CD4-positive, alpha-beta memory T cell (primary cell): ENCODE data around the gene DUXA. TPM values are rescaled to one million over a fixed set of nuclear protein-coding genes. Genes with fewer than 3 reads are reported as not detected.

Source experiments
- CTCF ChIA-PET: fragments of 350-600 bp; sonication (Branson Sonifier 250); formaldehyde crosslinking; loops from one replicate; lab custom pipeline; 2021; ENCODE audit warnings: inconsistent platforms; ENCODE audit not compliant: partially characterized antibody; lab: Charles Lee
- POLR2A ChIA-PET: fragments of 350-600 bp; sonication (Branson Sonifier 250); formaldehyde crosslinking; loops from one replicate; lab custom pipeline; 2021; ENCODE audit not compliant: partially characterized antibody; lab: Charles Lee
- DNase-seq, 5 donors: peaks; one replicate each; pipeline versions ENCODE4 v3.0.0 to v3.0.0-alpha.2; 2020 to 2022; ENCODE audit warnings: mixed read lengths in 1 of 5
- H3K27ac ChIP-seq: one replicate; pipeline ENCODE4 v1.7.0; 2013; ENCODE audit warnings: low read depth, low read length
- H3K27me3 ChIP-seq: 2 replicates; pipeline ENCODE4 v1.7.0; 2013; ENCODE audit warnings: mild to moderate bottlenecking, low read length, moderate library complexity; ENCODE audit not compliant: insufficient read depth
- H3K36me3 ChIP-seq: 2 replicates; pipeline ENCODE4 v1.7.0; 2013; ENCODE audit warnings: mild to moderate bottlenecking, low read length, moderate library complexity; ENCODE audit not compliant: insufficient read depth
- H3K4me1 ChIP-seq: 2 replicates; pipeline ENCODE4 v1.7.0; 2013; ENCODE audit warnings: mild to moderate bottlenecking, low read length, moderate library complexity; ENCODE audit not compliant: insufficient read depth
- H3K4me3 ChIP-seq, 2 donors: one replicate each; pipeline ENCODE4 v1.7.0; 2013; ENCODE audit warnings: low read length in 2 of 2, mild to moderate bottlenecking in 1 of 2
- H3K9me3 ChIP-seq, 2 donors: one replicate each; pipeline ENCODE4 v1.7.0; 2013; ENCODE audit warnings: low read length in 2 of 2, control low read depth in 1 of 2; ENCODE audit not compliant: control insufficient read depth in 1 of 2
- H3K27ac Mint-ChIP-seq, 7 donors: one replicate each; pipeline ENCODE4 v1.8.0; 2020 to 2021; ENCODE audit warnings: mixed read lengths in 7 of 7, mild to moderate bottlenecking in 6 of 7, inconsistent platforms in 3 of 7, moderate library complexity in 3 of 7
- H3K27me3 Mint-ChIP-seq, 2 donors: one replicate each; pipeline ENCODE4 v1.8.0; 2020 to 2021; ENCODE audit warnings: mixed read lengths in 2 of 2
- H3K36me3 Mint-ChIP-seq, 2 donors: one replicate each; pipeline ENCODE4 v1.8.0; 2020 to 2021; ENCODE audit warnings: mixed read lengths in 2 of 2, inconsistent platforms in 1 of 2, mild to moderate bottlenecking in 1 of 2
- H3K4me1 Mint-ChIP-seq, 4 donors: one replicate each; pipeline ENCODE4 v1.8.0; 2020 to 2021; ENCODE audit warnings: mixed read lengths in 4 of 4, mild to moderate bottlenecking in 1 of 4
- H3K4me3 Mint-ChIP-seq, 8 donors: one replicate each; pipeline ENCODE4 v1.8.0; 2020 to 2021; ENCODE audit warnings: mixed read lengths in 8 of 8, mild to moderate bottlenecking in 7 of 8, moderate library complexity in 6 of 8, inconsistent platforms in 3 of 8
- H3K9me3 Mint-ChIP-seq, 8 donors: one replicate each; pipeline ENCODE4 v1.8.0; 2020 to 2021; ENCODE audit warnings: mixed read lengths in 8 of 8, mild to moderate bottlenecking in 5 of 8, inconsistent platforms in 3 of 8, moderate library complexity in 1 of 8
- intact Hi-C: fragments of 100-400 bp; cut with micrococcal nuclease; formaldehyde crosslinking; loops from one replicate; pipeline ENCODE4 v1.15.1; 2023
- polyA plus RNA-seq, 2 donors: library from polyadenylated mRNA; unstranded; fragments of 300-500 nt; fragmentation: Illumina TruSeq; gene quantifications; one replicate each; pipeline ENCODE4 v1.2.3, GENCODE V29; 2021
- total RNA-seq, 2 experiments: library from RNA; stranded (reverse); gene quantifications; one replicate each; pipeline ENCODE4 v1.2.3, GENCODE V29; 2021

DUXA gene
- total and polyA plus RNA-seq, 4 experiments from 2014 or later = not detected

- Histone ChIP-seq H3K27me3 (no peaks in the 10 kb centered on the region), H3K4me3 (peak within 1 kb of the TSS; percentile 57 to 73), H3K4me1 (peaks cover 23% of the 10 kb centered on the region), H3K36me3 (peaks cover 25% of the 10 kb centered on the region), H3K27ac (peak within 1 kb of the TSS; percentile 77), H3K9me3 (peaks cover 0 to 4% of the 10 kb centered on the region in 2 donors)
- Mint-ChIP-seq H3K27me3 (peaks cover 6 to 7% of the 10 kb centered on the region in 2 donors), H3K4me3 (peak within 1 kb of the TSS; percentile 91 to 94 (median 93)), H3K9me3 (peaks cover 5 to 49% (median 23%) of the 10 kb centered on the region in 8 donors), H3K36me3 (peaks cover 59 to 63% of the 10 kb centered on the region in 2 donors), H3K4me1 (peaks cover 19 to 54% (median 36%) of the 10 kb centered on the region in 4 donors), H3K27ac (peak within 1 kb of the TSS; percentile 94 to 98 (median 96))
- POLR2A ChIA-PET = interaction anchor here (0.6 to 2.1 kb wide), 14 partner anchors 8 to 1084 kb away, joined by 3 to 11 read pairs (median 4); partner anchors contain the start of genes DUXA, TRAPPC2B, ZNF274 and ZNF547
- CTCF ChIA-PET = interaction anchor here (0.5 kb wide), 1 partner anchor 43 kb away, joined by 3 read pairs; no protein-coding TSS in a partner anchor
- intact Hi-C loops = loop anchor here (1.0 to 5.0 kb wide), 4 partner anchors 49 to 799 kb away; partner anchors contain the start of genes ZNF460, ZNF548, ZNF582 and ZNF805
- DNase-seq = peak; percentile 88 to 90 (median 88)
Observed at GRCh38 chr19:57191141-57192076, 24.1 kb upstream of the DUXA start, which contains the start of gene ZNF264. ZNF264 (plus strand) TSS chr19:57191500; CDS start chr19:57191914, 414 bp downstream.

GRCh38 chr19:57190301-57190700 lies 23.0 kb upstream of the DUXA start:
- Histone ChIP-seq H3K36me3 (peaks cover 16% of the 10 kb centered on the region), H3K4me1 (peaks cover 23% of the 10 kb centered on the region), H3K27me3 (no peaks in the 10 kb centered on the region), H3K27ac (no peak overlapping the region), H3K4me3 (peak overlapping the region in 1 of 2 donors; percentile 73), H3K9me3 (peaks cover 0 to 4% of the 10 kb centered on the region in 2 donors)
- Mint-ChIP-seq H3K4me1 (peaks cover 19 to 47% (median 36%) of the 10 kb centered on the region in 4 donors), H3K4me3 (peak overlapping the region; percentile 91 to 94 (median 93)), H3K27me3 (peaks cover 9 to 10% of the 10 kb centered on the region in 2 donors), H3K9me3 (peaks cover 5 to 49% (median 24%) of the 10 kb centered on the region in 8 donors), H3K27ac (peak overlapping the region in 5 of 7 donors; percentile 94 to 98 (median 96)), H3K36me3 (peaks cover 48 to 52% of the 10 kb centered on the region in 2 donors)
- CTCF ChIA-PET = interaction anchor here (0.5 kb wide), 1 partner anchor 44 kb away, joined by 3 read pairs; no protein-coding TSS in a partner anchor
- POLR2A ChIA-PET = interaction anchor here (0.8 to 2.1 kb wide), 5 partner anchors 9 to 993 kb away, joined by 3 to 10 read pairs (median 5); partner anchors contain the start of genes DUXA and ZNF274
- intact Hi-C loops = loop anchor here (5.0 kb wide), 2 partner anchors 92 to 798 kb away; partner anchors contain the start of genes ZNF460 and ZNF582
- DNase-seq = no peak

GRCh38 chr19:57171551-57172081 lies 4.3 kb upstream of the DUXA start:
- Mint-ChIP-seq H3K9me3 (peaks cover 0 to 50% (median 31%) of the 10 kb centered on the region in 8 donors), H3K36me3 (peaks cover 12 to 14% of the 10 kb centered on the region in 2 donors), H3K27me3 (peaks cover 3 to 10% of the 10 kb centered on the region in 2 donors), H3K27ac (peak overlapping the region; percentile 39 to 93 (median 82)), H3K4me3 (peak overlapping the region; percentile 73 to 89 (median 81)), H3K4me1 (peaks cover 7 to 14% (median 8%) of the 10 kb centered on the region in 4 donors)
- CTCF ChIA-PET = no interaction called here
- Histone ChIP-seq H3K36me3 (no peaks in the 10 kb centered on the region), H3K9me3 (no peaks in the 10 kb centered on the region), H3K4me1 (peaks cover 6% of the 10 kb centered on the region), H3K27me3 (no peaks in the 10 kb centered on the region), H3K27ac (peak overlapping the region; percentile 31), H3K4me3 (peak overlapping the region in 1 of 2 donors; percentile 8)
- peak; percentile 43 to 68 (median 62) for DNase-seq
- POLR2A ChIA-PET = interaction anchor here (1.2 kb wide), 2 partner anchors 20 to 406 kb away, joined by 3 to 10 read pairs; partner anchors contain the start of gene ZNF264
- intact Hi-C loops = no loop called here

GRCh38 chr19:57165846-57166245 lies 1.4 kb downstream of the DUXA start:
- no peaks in the 10 kb centered on the region for H3K36me3 Mint-ChIP-seq
- peaks cover 0 to 39% (median 8%) of the 10 kb centered on the region in 8 donors for H3K9me3 Mint-ChIP-seq
- Histone ChIP-seq H3K9me3 (no peaks in the 10 kb centered on the region), H3K27me3 (no peaks in the 10 kb centered on the region), H3K36me3 (no peaks in the 10 kb centered on the region), H3K4me3 (no peak overlapping the region), H3K27ac (no peak overlapping the region), H3K4me1 (no peaks in the 10 kb centered on the region)
- CTCF ChIA-PET = no interaction called here
- DNase-seq = no peak
- peak overlapping the region in 1 of 7 donors; percentile 16 for H3K27ac Mint-ChIP-seq
- H3K4me3 Mint-ChIP-seq = no peak overlapping the region
- no peaks in the 10 kb centered on the region for H3K4me1 Mint-ChIP-seq
- POLR2A ChIA-PET = no interaction called here
- peaks cover 0 to 6% of the 10 kb centered on the region in 2 donors for H3K27me3 Mint-ChIP-seq
- intact Hi-C loops = no loop called here

- no peak for DNase-seq
- no peak overlapping the region for H3K27ac Mint-ChIP-seq
- H3K27me3 Mint-ChIP-seq = peaks cover 0 to 6% of the 10 kb centered on the region in 2 donors
- H3K36me3 ChIP-seq = no peaks in the 10 kb centered on the region
- ChIA-PET CTCF (no interaction called here), POLR2A (no interaction called here)
- H3K9me3 Mint-ChIP-seq = peaks cover 0 to 53% (median 17%) of the 10 kb centered on the region in 8 donors
- intact Hi-C loops = no loop called here
- no peak overlapping the region for H3K27ac ChIP-seq
- no peaks in the 10 kb centered on the region for H3K9me3 ChIP-seq
- no peaks in the 10 kb centered on the region for H3K4me1 Mint-ChIP-seq
- H3K27me3 ChIP-seq = no peaks in the 10 kb centered on the region
- H3K4me1 ChIP-seq = no peaks in the 10 kb centered on the region
- no peak overlapping the region for H3K4me3 ChIP-seq
- no peak overlapping the region for H3K4me3 Mint-ChIP-seq
- H3K36me3 Mint-ChIP-seq = no peaks in the 10 kb centered on the region
Observed at GRCh38 chr19:57161985-57162539, 5.2 kb downstream of the DUXA start.

- H3K9me3 Mint-ChIP-seq = peaks cover 0 to 55% (median 24%) of the 10 kb centered on the region in 8 donors
- DNase-seq = no peak
Observed at GRCh38 chr19:57152921-57153320, 14.4 kb downstream of the DUXA start.

More at GRCh38 chr19:57152921-57153320, 14.4 kb downstream of the DUXA start:
- Histone ChIP-seq H3K27me3 (no peaks in the 10 kb centered on the region), H3K27ac (no peak overlapping the region), H3K36me3 (no peaks in the 10 kb centered on the region), H3K9me3 (no peaks in the 10 kb centered on the region), H3K4me3 (no peak overlapping the region), H3K4me1 (no peaks in the 10 kb centered on the region)
- Mint-ChIP-seq H3K27ac (no peak overlapping the region), H3K27me3 (no peaks in the 10 kb centered on the region), H3K4me3 (no peak overlapping the region), H3K4me1 (no peaks in the 10 kb centered on the region), H3K36me3 (peaks cover 0 to 7% of the 10 kb centered on the region in 2 donors)
- ChIA-PET CTCF (no interaction called here), POLR2A (no interaction called here)
- intact Hi-C loops = no loop called here
